ENCODE results near the gene HIC1.

The HIC1 gene

DNA sequence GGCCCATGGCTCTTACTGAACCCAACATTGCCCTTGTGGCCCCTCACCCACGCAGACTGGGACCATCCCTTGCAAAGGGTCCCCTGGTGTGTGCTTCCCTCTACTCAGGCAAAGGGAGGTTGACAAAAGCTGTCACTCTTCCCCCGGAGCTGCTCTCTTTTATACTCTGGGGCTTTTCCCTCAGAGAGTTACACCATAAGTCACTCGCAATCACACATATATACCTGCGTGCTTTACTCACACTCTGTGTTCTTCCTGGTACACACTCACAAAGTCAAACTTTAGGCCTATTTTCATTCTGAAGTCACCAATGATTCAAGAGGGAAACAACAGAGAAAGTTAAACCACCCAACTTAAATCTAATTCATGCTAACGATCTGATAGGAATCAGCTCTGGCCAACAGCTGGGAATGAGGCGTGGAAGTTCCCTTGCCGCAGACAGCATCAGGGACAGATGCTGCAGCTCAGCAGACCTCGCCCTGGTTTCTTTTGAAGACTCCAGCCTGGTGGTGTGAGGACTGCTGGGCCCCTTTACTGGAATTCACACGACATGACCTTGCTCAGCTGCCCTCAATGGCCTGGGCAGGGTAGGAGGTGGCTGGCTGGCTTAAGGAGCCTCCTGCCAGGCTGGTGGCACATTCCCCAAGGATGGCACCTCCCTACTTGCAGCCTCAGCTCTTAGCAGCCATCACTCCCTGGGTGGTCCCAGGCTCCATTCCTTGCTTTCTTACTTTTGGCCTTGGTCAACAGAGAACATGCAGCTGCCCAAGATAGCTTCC, 27.3 kb downstream of the HIC1 start:
- FAIRE-seq = no peak

DNA sequence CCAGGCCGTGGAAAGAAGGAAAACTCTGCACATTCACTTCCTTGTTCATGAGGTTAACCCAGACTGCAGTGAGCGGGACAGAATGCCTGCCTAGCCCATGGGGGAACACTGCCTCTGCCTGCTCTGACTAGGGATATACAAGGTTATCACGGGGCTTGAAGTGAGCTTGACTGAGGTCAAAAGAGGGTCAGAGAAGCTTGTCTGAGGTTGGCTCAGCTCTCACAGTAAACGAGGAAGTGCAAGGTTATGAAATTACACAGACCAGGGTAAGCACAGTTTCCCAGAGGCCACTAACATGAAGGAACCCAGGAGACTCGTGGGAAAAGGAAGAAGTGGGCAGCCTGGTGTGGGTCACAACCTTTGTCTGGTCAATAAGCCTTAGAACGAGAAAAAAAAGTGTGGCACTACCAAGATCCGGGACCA, 28.7 kb downstream of the HIC1 start:
- no peak for FAIRE-seq

DNA sequence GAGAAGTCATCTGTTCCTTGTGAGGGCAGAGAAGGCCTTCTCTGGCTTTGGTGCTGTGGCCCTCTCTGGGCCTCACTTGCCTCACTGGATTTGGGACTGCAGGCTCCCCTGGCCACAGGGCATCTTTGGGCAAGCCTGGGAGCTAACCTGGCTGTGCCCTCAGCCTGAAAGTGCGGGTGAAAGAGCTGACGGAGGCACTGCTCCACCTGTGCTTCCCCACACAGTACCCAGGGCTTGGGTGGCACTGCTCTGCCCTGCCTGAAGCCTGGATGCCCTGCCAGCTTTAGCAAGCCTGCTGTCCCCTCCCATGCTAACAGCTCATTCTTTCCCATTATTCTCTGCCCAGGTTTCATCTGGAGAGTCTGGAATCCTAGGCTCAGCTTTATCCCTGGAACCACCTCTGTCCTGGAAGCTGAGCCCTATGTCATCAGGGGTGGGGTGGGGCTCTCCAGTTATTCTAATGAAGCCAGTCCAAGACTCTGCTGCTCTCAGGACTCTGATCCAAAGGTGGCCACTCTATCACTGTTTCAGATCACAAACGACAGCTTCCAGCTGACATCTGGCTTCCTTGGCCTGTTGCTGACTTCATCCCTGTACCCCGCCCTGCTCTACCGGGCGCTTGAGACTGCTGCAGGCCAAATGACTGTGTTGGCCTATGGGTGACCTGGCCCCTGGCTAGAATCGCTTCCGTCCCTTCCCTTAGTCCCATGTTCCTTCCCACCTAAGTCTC, 29.3 kb downstream of the HIC1 start:
- no peak for FAIRE-seq

DNA sequence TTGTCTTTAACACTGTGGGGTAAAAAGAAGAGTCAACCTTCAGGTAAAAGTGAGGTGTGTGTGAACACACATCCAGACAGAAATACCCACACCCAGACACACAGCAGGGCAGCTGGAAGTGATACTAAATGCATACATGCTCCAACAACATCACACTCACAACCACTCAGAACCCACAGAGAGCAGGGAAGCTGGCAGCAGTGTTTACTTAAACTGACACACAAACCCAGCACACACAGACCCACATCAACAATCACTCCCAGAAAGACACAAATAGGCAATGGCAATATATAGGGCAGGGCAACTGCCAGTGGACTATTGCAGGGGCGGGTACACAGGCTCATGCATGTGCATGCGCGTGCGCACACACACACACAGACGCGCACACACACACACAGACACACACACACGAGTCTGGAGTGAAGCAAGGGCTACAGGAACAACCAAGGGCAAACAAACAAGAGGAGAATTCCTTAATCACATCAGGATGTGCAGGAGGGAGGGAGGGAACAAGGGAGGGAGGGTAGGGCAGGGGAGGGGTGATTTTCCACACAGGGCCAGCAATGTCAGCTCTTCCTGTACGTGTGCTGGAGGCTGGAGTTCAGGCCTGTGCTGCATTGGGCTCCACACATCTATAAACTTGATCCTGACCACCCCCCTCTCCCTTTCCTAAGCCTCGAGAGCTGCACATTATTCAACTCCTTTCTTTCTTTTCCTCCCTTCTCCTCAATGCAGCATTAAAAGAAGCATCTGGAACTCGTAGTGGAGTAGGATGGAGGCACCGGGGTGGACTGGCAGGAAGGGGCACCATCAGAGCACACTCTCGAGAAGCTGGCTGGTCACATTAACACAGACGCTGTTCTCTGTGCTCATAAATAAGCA, 30.1 kb downstream of the HIC1 start:
- no peak for FAIRE-seq

DNA sequence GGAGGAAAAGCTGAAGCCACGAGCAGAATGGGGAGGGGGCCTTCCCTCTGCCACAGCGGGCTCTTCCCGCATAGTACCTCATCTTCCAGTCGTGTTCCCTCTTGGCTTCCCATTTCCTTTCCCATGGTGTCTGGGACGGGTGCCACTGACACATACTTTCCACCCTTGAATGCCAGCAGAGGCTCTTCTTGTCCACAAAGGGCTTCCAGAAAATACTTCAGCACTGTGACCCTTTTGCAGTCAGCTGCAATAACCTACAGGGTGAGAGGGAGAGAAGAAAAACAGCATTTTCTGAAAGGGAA, 30.7 kb downstream of the HIC1 start:
- FAIRE-seq = no peak

DNA sequence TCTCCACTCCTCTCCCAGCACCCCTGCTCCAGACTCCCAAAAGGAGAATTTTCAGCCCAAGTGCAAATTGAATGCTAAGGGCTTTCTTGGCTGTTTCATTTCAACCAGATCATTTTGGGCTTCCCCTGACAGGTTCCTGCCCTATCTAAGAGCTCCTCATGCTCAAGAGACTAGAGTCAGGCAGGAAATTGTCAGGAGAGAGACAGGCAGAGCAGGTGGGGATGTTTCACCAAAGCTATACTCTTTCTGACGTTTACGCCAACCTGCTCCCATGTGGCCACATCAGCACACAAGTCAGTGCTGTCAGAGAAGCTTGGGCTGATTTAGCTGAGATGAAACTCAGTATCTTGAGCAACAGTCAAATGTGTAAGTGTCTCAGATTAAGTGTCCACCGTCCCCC, 31.4 kb downstream of the HIC1 start:
- no peak for FAIRE-seq

DNA sequence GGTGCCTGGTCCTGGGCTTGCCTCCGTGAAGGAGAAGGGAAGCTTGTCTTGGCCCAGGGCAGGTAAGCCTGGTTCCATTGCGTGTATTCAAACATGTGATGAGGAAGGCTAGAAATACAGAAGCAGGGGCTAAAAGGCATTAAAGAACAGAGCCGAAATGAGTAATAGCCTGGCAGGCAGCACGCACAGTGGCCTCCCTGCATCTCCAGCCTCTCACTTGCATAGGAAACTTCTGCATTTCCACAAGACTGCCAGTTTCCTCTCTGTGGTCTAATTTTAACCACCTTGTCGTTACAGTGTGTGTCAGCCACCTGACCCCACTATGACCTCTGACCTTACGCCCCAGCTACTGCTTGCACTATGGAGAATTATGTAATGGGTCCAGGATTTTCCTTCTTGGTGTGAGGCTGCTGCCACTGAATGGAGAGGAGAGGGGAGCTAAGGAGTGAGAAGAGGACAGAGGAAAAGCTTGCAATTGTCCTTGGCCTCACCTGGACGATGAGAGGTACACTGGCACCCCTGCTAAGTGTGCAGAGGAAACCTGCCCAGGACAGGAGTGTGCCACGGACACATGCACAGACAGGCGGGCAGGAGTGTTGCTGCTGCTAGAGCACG, 32.8 kb downstream of the HIC1 start:
- no peak for FAIRE-seq

DNA sequence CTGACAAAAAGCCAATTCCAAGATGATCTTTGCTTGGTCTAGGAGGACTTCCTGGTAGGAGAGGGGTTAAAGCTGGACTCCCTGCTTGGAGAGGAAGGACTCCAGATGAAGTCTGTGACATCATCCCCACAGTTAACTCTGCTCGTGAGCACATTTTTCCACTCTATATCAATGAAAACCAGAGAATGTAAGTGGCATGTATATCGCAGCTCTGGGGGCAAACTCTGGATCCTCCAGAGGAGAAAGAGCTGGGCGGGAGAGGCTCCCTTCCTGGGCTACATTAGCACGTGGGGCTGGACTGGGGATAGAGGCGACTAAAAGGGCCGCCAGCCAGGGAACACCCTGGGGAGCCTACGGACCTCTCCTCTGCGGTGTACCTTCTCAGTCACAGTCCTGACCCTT, 34.1 kb downstream of the HIC1 start:
- FAIRE-seq = no peak

DNA sequence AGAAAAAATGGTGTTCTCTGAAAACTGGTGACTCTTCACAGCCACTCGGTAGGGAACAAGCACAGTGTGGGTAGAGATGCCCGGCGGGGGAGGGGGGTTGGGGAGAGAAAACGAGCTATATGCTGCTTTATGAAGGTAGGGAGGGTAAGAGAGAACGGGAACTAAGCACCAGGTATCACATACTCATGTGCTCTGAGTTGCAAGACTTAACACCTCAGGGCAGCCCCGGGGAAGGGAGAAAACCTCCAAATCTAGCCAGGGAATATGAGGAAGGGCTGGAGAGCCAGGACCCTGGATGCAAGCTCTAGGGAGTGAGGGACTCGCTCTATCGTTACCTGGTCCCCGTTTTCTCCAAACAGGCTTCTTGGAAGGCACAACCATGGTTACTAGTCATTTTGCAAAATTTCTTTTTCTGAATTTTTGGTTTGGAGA, 35.3 kb downstream of the HIC1 start:
- FAIRE-seq = no peak

DNA sequence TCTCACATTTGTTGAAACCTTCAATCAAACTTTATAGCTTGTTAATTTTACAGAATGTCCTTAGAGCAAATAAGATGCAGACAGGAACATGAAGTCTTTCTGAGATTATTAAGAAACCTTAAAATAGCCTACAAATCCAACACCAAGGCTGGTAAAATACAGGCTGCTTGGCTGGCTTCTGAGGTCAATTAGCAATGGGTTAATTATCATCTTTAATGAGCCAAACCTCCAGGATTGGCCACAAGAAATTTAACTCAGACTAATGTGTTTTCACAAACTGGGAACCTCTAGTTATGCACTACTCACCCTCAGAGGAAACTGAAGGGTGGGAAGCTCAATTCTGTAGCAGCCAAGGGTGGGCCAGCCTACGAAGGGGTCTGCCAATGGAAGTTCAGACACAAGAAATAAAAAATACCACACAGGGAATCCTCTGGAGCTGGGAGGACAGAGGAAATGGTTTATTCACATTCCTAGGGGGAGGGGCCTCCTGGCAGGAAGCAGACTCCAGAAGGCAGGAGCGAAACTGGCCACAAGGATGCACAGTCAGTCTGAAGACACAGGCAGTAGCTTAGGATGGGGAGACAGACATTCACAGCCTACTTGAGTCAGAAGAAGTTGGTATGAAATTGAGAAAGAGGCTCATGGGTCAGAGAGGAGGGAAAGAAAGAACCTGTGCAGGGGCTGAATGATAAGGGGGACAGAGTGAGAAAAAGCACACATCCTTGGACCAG, 36.1 kb downstream of the HIC1 start:
- peak; percentile 85 for FAIRE-seq

DNA sequence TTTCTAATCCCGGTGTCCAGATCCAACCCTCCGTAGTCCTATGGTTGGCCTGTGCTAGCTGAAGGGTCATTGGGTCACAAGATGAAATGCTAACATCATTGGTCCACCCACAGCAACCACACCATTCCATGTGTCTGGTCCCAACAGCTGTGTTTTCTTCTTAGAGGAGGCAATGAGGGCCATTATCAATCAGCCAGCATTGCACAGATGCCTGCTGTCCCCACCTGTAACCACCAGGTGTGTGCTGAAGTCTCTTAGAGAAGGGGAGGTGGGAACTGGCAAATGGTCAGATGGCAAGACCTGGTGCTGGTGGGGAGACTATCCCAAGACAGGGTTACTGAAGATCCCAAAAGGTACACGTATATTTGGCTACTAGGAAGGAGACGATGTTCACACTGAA, 37.4 kb downstream of the HIC1 start:
- FAIRE-seq = no peak

DNA sequence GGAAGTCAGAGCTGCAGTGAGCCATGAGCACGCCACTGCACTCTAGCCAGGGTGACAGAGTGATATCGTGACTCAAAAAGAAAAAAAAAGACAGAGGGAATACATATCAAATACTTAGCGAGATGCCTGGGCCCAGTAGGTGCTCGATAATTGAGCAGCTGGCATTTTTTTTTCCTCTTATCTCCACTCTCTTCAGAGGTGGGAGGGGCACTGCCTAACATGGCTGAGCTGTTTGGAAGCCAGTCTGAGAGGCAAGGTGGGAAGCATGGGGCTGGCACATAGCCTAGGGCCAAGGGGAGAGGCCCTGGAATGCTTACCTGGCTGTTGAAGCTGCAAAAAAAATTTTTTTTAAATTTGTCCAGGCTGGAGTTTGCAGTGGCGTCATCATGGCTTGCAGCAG, 38.4 kb downstream of the HIC1 start:
- FAIRE-seq = no peak

DNA sequence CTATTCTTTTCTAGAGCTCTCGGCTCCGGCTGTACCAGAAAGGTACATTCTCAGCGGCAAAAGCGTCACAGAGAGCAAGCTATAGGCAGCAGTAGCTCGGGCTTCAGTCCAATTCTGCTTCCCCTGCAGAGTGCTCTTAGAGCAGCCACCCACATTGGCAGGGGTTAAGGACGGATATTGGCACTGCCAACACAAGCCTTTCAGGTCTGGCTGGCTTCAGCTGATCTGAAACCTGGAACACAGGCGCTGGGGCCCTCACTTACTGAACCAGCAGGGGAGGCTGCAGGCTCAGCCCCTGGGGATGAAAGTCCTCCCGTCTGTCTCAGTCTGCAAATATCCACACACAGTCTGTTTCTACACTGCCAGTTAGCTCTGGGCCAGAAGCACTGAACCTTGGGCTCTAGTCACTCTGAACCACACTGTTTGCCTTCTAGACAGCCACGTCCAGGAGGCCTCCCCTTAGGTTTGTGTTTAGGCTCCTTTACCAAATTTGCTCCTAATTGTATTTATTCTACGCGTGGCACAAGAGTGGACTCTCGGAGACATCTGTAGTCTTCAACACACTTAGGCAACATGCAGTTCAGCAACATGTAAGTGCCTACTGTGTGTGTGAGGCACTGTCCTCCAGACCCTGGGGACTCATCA, 40.1 kb downstream of the HIC1 start:
- no peak for FAIRE-seq

DNA sequence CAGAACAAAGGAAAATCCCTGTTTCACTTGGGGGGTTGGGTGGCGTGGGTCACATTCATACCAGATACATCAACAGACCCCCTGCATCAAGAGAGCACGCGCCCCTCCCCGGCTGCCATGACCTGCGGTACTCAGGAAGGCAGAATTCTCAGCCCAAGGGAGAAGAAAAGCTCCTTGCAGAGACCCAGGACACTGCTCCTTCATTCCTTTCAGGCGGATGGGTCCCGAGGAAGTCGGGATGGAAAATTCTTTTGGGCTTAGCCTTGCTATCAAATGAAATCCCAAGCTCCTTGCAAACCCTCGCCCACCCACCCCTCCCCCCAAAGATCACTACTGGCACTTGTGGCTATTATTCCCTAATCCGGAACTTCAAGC, 40.6 kb downstream of the HIC1 start:
- no peak for FAIRE-seq

DNA sequence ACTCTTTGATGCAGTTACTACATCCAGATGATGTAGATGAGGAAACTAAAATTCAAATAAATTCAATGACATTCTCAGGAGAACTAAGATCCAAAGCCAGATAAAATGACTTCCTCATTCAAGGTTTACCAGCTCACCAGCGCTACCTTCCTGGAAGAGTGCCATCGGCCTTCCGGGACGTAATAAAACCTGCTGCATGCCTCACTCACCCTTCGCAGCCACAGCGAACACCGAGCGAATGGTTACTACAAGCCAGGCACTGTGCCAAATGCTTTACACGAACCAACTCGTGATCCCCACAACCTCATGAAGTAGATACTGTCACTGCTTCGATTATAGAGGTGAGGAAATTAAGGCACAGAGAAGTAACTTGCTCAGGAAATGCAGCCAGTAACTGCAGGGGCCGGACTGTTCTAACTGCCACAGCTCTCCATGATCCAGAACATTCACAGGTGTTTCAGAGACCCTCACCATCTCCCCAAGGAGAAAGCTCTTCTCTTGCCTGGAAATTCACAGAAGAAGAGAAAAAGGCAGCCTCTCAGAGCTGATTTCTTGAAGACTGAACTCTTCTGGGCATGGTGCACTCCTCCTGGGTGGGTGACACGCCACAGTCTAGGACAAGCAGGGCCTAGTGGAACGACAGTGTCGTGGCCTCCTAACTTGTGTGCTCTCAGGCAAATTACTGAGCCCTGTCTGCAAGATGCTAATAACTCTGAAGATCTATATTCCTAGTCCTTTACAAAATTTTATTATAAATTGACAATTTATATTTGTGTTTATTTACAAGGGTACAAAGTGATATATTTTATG, 46.8 kb downstream of the HIC1 start:
- FAIRE-seq = no peak

DNA sequence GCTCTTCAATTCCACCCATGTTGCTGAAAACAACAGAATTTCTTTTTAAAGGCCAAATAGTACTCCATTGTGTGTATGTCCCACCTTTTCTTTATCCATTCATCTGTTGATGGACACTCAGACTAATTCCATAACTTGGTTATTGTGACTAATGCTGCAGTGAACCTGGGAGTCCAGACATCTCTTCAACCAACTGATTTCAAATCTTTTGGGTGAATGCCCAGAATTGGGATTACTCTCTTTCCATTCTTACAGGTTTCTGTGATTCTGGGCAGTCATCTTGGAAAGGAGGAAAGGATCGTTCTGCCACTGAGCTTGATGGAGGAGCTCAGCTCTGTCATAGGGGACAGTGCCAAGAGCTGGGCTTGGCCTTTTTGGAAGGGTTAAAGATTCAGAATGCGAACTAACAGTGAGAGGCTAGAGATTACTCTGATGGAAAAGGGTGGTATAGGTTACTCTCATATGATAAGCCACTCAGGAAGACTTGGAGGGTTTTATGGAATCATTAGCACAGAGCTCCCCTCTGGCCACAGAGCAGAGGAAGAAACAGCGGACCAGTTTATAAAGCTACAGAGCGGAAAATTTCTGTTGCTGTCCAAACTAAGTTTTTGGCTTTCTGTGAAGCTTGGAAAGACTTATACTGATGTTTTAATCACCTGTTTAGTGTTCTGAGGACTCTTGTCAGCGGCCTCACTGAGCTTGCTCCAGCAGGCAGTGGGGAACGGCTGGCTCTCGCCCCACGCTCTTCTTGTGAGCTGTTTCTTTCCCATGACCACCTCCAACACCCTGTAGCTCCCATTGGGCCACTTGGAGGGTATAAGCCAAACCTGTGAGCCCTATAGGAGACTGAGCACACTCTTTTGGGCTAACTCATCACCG, 48.3 kb downstream of the HIC1 start:
- FAIRE-seq = no peak

DNA sequence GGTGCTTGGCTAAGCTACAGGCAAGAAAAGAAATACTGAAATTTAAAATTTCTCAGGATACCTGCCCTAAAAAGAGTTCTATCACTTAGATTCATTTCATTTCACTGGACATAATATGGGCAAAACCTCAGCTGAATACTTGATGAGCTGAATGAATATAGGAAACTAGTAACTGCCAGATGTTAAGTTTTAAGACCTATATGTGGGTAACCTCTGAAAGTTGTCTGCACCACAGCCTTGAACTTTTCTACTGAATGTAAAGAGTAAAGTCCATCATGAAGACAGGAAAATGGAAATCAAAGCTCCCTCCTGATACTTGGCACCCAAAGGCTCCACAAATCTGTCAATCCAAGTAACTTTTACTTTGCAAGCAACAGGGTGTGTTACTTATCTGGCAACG, 50.8 kb downstream of the HIC1 start:
- no peak for FAIRE-seq

DNA sequence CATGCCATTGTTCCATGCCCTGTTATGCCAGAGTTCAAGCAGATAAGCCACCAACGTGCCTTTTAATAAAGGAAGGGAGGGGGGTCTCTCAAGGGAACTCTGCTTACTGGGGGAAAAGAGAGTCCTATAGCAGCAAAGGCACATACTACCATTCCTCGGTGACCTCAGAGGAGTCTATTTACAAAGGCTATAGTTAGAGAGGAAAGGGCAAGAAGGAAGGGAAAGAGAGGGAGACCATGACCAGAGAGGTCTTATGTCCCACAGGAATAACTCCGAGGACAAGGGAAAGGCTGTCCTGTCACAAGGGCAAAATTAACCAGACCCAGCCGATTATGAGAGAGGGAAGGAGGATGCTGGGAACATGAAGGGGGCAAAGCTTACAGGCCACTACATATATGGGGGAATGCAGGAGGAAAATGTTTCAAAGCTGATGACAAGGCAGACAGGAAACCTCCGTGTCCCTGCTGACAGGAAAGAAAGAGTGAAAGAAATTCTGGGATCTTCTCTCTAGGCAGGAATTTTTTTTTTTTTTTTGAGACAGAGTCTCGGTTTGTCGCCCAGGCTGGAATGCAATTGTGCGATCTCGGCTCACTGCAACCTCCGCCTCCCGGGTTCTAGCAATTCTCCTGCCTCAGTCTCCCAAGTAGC, 51.5 kb downstream of the HIC1 start:
- no peak for FAIRE-seq

DNA sequence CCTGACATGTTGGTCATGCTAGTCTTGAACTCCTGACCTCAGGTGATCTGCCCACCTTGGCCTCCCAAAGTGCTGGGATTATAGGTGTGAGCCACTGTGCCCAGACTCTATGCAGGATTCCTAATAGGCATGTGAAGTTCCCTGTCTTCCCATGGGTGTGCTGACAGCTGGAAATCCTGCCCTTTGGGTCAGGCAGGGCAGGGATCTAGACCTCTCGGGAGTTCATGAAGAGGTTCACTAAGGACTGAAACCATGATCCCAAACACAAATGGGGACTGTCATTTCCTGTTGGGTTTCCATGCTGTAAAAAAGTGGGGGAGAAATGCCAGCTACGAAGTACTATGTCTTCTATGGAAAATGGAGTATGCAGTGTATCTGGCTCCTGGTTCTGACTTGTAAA, 52.1 kb downstream of the HIC1 start:
- FAIRE-seq = no peak

DNA sequence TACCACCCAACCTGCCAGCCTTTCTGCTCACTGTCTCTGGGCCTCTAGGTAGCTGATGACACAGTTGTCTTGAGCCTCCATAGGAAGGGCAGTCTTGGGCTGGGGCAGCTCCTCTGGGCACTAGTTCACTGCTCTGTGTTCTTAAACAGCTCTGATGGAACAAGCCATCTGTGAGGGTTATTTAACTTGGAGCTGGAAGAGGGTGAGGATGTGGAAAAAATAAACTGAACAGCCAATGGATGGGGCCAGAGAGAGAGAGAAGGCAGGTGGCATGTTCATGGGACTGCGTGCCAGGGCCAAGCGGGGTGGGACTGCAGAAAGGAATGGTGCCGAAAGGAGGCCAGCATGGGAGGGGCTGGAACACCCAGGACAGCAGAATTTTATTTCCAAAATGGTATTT, 52.6 kb downstream of the HIC1 start:
- no peak for FAIRE-seq

Measured in endometrium (tissue), 2 donors.